ENCODE measurements around the gene MAD2L1. TPM values are rescaled to one million over a fixed set of nuclear protein-coding genes. Genes with fewer than 3 reads are reported as not detected.

The MAD2L1 gene
- 1.6 and 1.9 TPM in 2 replicates for total RNA-seq

GRCh38 chr4:120066517-120067340, at the start of gene MAD2L1:
Gene MAD2L1 (minus strand): TSS chr4:120066848. CDS start chr4:120066734, 114 bp downstream.

All from hair follicle dermal papilla cell (primary cell).